ENCODE measurements around the gene EMC10. TPM values are rescaled to one million over a fixed set of nuclear protein-coding genes. Genes with fewer than 3 reads are reported as not detected.

EMC10 gene
- polyA plus RNA-seq, 1 experiment: 45.4 TPM

- no peaks in the 10 kb centered on the region for H3K27me3 ChIP-seq (ENCODE audit: control insufficient read depth, insufficient read depth, low read length)
- POLR2A ChIA-PET: interaction anchor here (0.6 to 1.8 kb wide), 3 partner anchors 18 to 32 kb away, joined by 3 to 4 read pairs (median 3); partner anchors contain the start of gene JOSD2
- no peak overlapping the region for H3K27ac ChIP-seq (ENCODE audit: low read depth, low read length)
- H3K4me3 ChIP-seq (ENCODE audit: low read depth, low read length): no peak overlapping the region
- TF ChIP-seq CTCF (IDR thresholded peaks at IDR 0.05; ENCODE audit: low read depth, low read length): peak; percentile 59
- peaks cover 13% of the 10 kb centered on the region for H3K9me3 ChIP-seq (ENCODE audit: control insufficient read depth, insufficient read depth, low read length)
- CTCF ChIA-PET: interaction anchor here (0.6 to 1.5 kb wide), 10 partner anchors 10 to 122 kb away, joined by 3 to 6 read pairs (median 4); partner anchors contain the start of gene NR1H2
- no peak for DNase-seq (ENCODE audit: low read depth, low spot score)
Measured at GRCh38 chr19:50478901-50479715, 2.8 kb downstream of the EMC10 start.

- DNase-seq (ENCODE audit: low read depth, low spot score): no peak
- ChIA-PET CTCF (interaction anchor here (0.7 to 1.5 kb wide), 5 partner anchors 14 to 122 kb away, joined by 3 to 6 read pairs (median 4); partner anchors contain the start of gene NR1H2), POLR2A (interaction anchor here (0.6 to 1.8 kb wide), 2 partner anchors 19 to 31 kb away, joined by 3 to 4 read pairs; partner anchors contain the start of gene JOSD2)
- H3K4me3 ChIP-seq (ENCODE audit: low read depth, low read length): no peak overlapping the region
- no peaks in the 10 kb centered on the region for H3K27me3 ChIP-seq (ENCODE audit: control insufficient read depth, insufficient read depth, low read length)
- no peak for TF ChIP-seq CTCF (IDR thresholded peaks at IDR 0.05; ENCODE audit: low read depth, low read length)
- no peak overlapping the region for H3K27ac ChIP-seq (ENCODE audit: low read depth, low read length)
- peaks cover 13% of the 10 kb centered on the region for H3K9me3 ChIP-seq (ENCODE audit: control insufficient read depth, insufficient read depth, low read length)
Measured at GRCh38 chr19:50479761-50480251, 3.5 kb downstream of the EMC10 start.

- peaks cover 13% of the 10 kb centered on the region for H3K9me3 ChIP-seq (ENCODE audit: control insufficient read depth, insufficient read depth, low read length)
- H3K27ac ChIP-seq (ENCODE audit: low read depth, low read length): no peak overlapping the region
- H3K27me3 ChIP-seq (ENCODE audit: control insufficient read depth, insufficient read depth, low read length): no peaks in the 10 kb centered on the region
- TF ChIP-seq CTCF (IDR thresholded peaks at IDR 0.05; ENCODE audit: low read depth, low read length): no peak
- no peak overlapping the region for H3K4me3 ChIP-seq (ENCODE audit: low read depth, low read length)
- no peak for DNase-seq (ENCODE audit: low read depth, low spot score)
- ChIA-PET CTCF (interaction anchor here (1.1 kb wide), 1 partner anchor 123 kb away, joined by 4 read pairs; no protein-coding TSS in a partner anchor), POLR2A (no interaction called here)
Measured at GRCh38 chr19:50480281-50481111, 4.2 kb downstream of the EMC10 start.

- H3K27ac ChIP-seq (ENCODE audit: low read depth, low read length): no peak overlapping the region
- H3K4me3 ChIP-seq (ENCODE audit: low read depth, low read length): no peak overlapping the region
- H3K27me3 ChIP-seq (ENCODE audit: control insufficient read depth, insufficient read depth, low read length): no peaks in the 10 kb centered on the region
- H3K9me3 ChIP-seq (ENCODE audit: control insufficient read depth, insufficient read depth, low read length): peaks cover 5% of the 10 kb centered on the region
- TF ChIP-seq CTCF (IDR thresholded peaks at IDR 0.05; ENCODE audit: low read depth, low read length): no peak
- CTCF ChIA-PET: no interaction called here
- DNase-seq (ENCODE audit: low read depth, low spot score): no peak
- POLR2A ChIA-PET: no interaction called here
Measured at GRCh38 chr19:50481351-50482149, 5.2 kb downstream of the EMC10 start.
